CD14-positive monocyte (primary cell): ENCODE measurements around the gene EIF2S1. TPM values are rescaled to one million over a fixed set of nuclear protein-coding genes. Genes with fewer than 3 reads are reported as not detected.

Experiments used
- DNase-seq, 3 donors: peaks; one replicate each; pipeline ENCODE4 v3.0.0-alpha.2; 2011 to 2022
- H2AFZ ChIP-seq: 2 replicates; pipeline ENCODE4 v1.6.0; 2012; ENCODE audit warnings: mild to moderate bottlenecking, low read depth, low read length, inconsistent platforms; ENCODE audit not compliant: insufficient read depth, poor library complexity, severe bottlenecking
- H3K27ac ChIP-seq, 2 donors: 1 replicate in 1 of 2; 2 replicates in 1 of 2; pipeline ENCODE4 v1.5.1; 2012 to 2013; ENCODE audit warnings: low read length in 2 of 2, control low read depth in 1 of 2, inconsistent platforms in 1 of 2, low read depth in 1 of 2, mild to moderate bottlenecking in 1 of 2
- H3K27me3 ChIP-seq, 2 donors: one replicate each; pipeline versions ENCODE4 v1.6.0 to v1.6.1; 2011 to 2013; ENCODE audit warnings: low read length in 2 of 2; ENCODE audit not compliant: control insufficient read depth in 2 of 2, insufficient read depth in 2 of 2
- H3K36me3 ChIP-seq, 2 donors: replicated peaks in 1 of 2; 1 replicate in 1 of 2; 2 replicates in 1 of 2; pipeline versions ENCODE4 v1.5.1 to v1.6.1; 2012 to 2013; ENCODE audit warnings: low read length in 2 of 2, control low read depth in 1 of 2, inconsistent platforms in 1 of 2, mild to moderate bottlenecking in 1 of 2; ENCODE audit not compliant: insufficient read depth in 2 of 2, control insufficient read depth in 1 of 2
- H3K4me1 ChIP-seq, 2 donors: 1 replicate in 1 of 2; 2 replicates in 1 of 2; pipeline versions ENCODE4 v1.5.1 to v1.6.1; 2012 to 2013; ENCODE audit warnings: low read length in 2 of 2, control low read depth in 1 of 2, inconsistent platforms in 1 of 2, mild to moderate bottlenecking in 1 of 2, moderate library complexity in 1 of 2; ENCODE audit not compliant: insufficient read depth in 2 of 2, control insufficient read depth in 1 of 2
- H3K4me2 ChIP-seq: replicated peaks from 2 replicates; pipeline ENCODE3; 2012; ENCODE audit warnings: low read length, moderate library complexity, mild to moderate bottlenecking; ENCODE audit not compliant: poor library complexity, severe bottlenecking; ENCODE audit errors: extremely low read depth
- H3K4me3 ChIP-seq, 3 experiments: fragments of 200-600 bp in 1 of 3; sonication (generic) in 1 of 3; replicated peaks in 1 of 3; 1 replicate in 2 of 3; 2 replicates in 1 of 3; pipeline ENCODE4 v1.5.1; 2011 to 2013; ENCODE audit warnings: low read length in 3 of 3, mild to moderate bottlenecking in 3 of 3, control low read depth in 2 of 3, low read depth in 2 of 3, inconsistent platforms in 1 of 3, moderate library complexity in 1 of 3
- H3K79me2 ChIP-seq: 2 replicates; pipeline ENCODE4 v1.6.0; 2012; ENCODE audit warnings: mild to moderate bottlenecking, control low read depth, inconsistent platforms, low read length, moderate library complexity; ENCODE audit not compliant: insufficient read depth
- H3K9ac ChIP-seq: 2 replicates; pipeline ENCODE4 v1.6.0; 2017; ENCODE audit warnings: low read length, mild to moderate bottlenecking; ENCODE audit not compliant: insufficient read depth, poor library complexity, severe bottlenecking
- H3K9me3 ChIP-seq, 2 donors: replicated peaks in 1 of 2; 1 replicate in 1 of 2; 2 replicates in 1 of 2; pipeline versions ENCODE4 v1.5.1 to v1.6.1; 2012 to 2013; ENCODE audit warnings: low read length in 2 of 2, control low read depth in 1 of 2; ENCODE audit not compliant: control insufficient read depth in 1 of 2, insufficient read depth in 1 of 2
- H4K20me1 ChIP-seq: 2 replicates; pipeline ENCODE4 v1.6.0; 2012; ENCODE audit warnings: mild to moderate bottlenecking, low read length, control low read depth, moderate library complexity; ENCODE audit not compliant: insufficient read depth
- H3K27ac Mint-ChIP-seq, 7 donors: one replicate each; pipeline ENCODE4 v1.8.0; 2020; ENCODE audit warnings: mild to moderate bottlenecking in 7 of 7, mixed read lengths in 7 of 7, moderate library complexity in 6 of 7, inconsistent platforms in 2 of 7
- H3K27me3 Mint-ChIP-seq, 3 donors: one replicate each; pipeline ENCODE4 v1.8.0; 2021 to 2022; ENCODE audit warnings: low read depth in 3 of 3, mild to moderate bottlenecking in 3 of 3, mixed read lengths in 3 of 3, moderate library complexity in 3 of 3, inconsistent platforms in 1 of 3
- H3K36me3 Mint-ChIP-seq, 2 donors: one replicate each; pipeline ENCODE4 v1.8.0; 2020; ENCODE audit warnings: mixed read lengths in 2 of 2, inconsistent platforms in 1 of 2, mild to moderate bottlenecking in 1 of 2
- H3K4me1 Mint-ChIP-seq: one replicate; pipeline ENCODE4 v1.8.0; 2020; ENCODE audit warnings: mild to moderate bottlenecking, mixed read lengths
- H3K4me3 Mint-ChIP-seq, 2 donors: one replicate each; pipeline ENCODE4 v1.8.0; 2020; ENCODE audit warnings: mild to moderate bottlenecking in 2 of 2, mixed read lengths in 2 of 2, moderate library complexity in 1 of 2
- H3K9me3 Mint-ChIP-seq, 7 donors: one replicate each; pipeline ENCODE4 v1.8.0; 2020 to 2022; ENCODE audit warnings: mixed read lengths in 7 of 7, mild to moderate bottlenecking in 6 of 7, moderate library complexity in 6 of 7, inconsistent platforms in 2 of 7
- WGBS: methylation state at CpG from one replicate; pipeline ENCODE4 v1.1.5; 2013; ENCODE audit warnings: missing lambda C conversion rate; ENCODE audit not compliant: insufficient coverage; 5-methylcytosine and 5-hydroxymethylcytosine counted together
- intact Hi-C, 2 donors: fragments of 100-400 bp; cut with micrococcal nuclease; formaldehyde crosslinking; loops; one replicate each; pipeline versions ENCODE4 v1.15.0 to v1.15.1; 2023
- polyA plus RNA-seq, 3 donors: library from polyadenylated mRNA; depleted of rRNA in 1 of 3; unstranded in 2 of 3; stranded (reverse) in 1 of 3; fragments of 300-500 nt in 2 of 3; fragments of >200 nt in 1 of 3; fragmentation: Illumina TruSeq in 2 of 3; gene quantifications; 1 replicate in 2 of 3; 2 replicates in 1 of 3; pipeline ENCODE4 v1.2.3, GENCODE V29; 2012 to 2021
- TF ChIP-seq, protein P1 (sequence below): fragments of 200-600 bp; IDR thresholded peaks from one replicate; pipeline ENCODE4 v1.8.0; 2022; ENCODE audit warnings: antibody characterized with exemption, mild to moderate bottlenecking

Gene EIF2S1
- polyA plus RNA-seq, 3 donors: 21.9 to 111 (median 110) TPM

DNA sequence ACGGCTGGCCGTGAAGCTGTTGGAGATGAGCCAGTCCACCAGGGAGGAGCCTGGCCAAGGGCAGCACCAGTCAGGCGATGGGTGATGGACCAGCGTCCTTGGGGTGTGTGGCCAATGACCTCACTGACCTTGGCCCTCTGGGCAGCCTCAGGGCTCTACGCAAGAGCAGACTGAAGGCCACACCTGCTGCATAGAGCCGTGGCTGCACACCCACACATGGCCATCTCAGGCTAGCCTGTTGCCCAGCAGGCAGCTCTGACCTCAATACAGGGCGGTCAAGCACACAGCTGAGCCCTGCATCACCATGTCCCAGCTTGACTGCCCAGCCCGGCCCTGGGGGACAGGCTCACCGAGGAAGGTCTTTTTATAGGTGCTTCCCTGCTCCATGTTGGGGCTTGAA, 32.7 kb downstream of the EIF2S1 start:
- H3K27me3 Mint-ChIP-seq: peaks cover 1 to 9% (median 3%) of the 10 kb centered on the region in 3 donors
- no peak overlapping the region for H3K27ac Mint-ChIP-seq
- no peak overlapping the region for H3K4me3 Mint-ChIP-seq
- H3K4me1 Mint-ChIP-seq: peaks cover 2% of the 10 kb centered on the region
- intact Hi-C loops: no loop called here
- H3K9me3 Mint-ChIP-seq: peaks cover 0 to 1% (median 0%) of the 10 kb centered on the region in 7 donors
- Histone ChIP-seq H3K4me3 (no peak overlapping the region), H3K27ac (no peak overlapping the region), H3K9me3 (no peaks in the 10 kb centered on the region), H4K20me1 (no peaks in the 10 kb centered on the region), H3K27me3 (no peaks in the 10 kb centered on the region), H3K4me1 (no peaks in the 10 kb centered on the region), H3K79me2 (no peaks in the 10 kb centered on the region), H3K36me3 (no peaks in the 10 kb centered on the region), H3K9ac (no peak overlapping the region), H2AFZ (no peak overlapping the region), H3K4me2 (no peak overlapping the region)
- 89% methylated on average over 9 of the region's 9 CpGs for WGBS
- DNase-seq: no peak
- TF ChIP-seq, protein P1, sequence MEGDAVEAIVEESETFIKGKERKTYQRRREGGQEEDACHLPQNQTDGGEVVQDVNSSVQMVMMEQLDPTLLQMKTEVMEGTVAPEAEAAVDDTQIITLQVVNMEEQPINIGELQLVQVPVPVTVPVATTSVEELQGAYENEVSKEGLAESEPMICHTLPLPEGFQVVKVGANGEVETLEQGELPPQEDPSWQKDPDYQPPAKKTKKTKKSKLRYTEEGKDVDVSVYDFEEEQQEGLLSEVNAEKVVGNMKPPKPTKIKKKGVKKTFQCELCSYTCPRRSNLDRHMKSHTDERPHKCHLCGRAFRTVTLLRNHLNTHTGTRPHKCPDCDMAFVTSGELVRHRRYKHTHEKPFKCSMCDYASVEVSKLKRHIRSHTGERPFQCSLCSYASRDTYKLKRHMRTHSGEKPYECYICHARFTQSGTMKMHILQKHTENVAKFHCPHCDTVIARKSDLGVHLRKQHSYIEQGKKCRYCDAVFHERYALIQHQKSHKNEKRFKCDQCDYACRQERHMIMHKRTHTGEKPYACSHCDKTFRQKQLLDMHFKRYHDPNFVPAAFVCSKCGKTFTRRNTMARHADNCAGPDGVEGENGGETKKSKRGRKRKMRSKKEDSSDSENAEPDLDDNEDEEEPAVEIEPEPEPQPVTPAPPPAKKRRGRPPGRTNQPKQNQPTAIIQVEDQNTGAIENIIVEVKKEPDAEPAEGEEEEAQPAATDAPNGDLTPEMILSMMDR: no peak
- H3K36me3 Mint-ChIP-seq: no peaks in the 10 kb centered on the region

DNA sequence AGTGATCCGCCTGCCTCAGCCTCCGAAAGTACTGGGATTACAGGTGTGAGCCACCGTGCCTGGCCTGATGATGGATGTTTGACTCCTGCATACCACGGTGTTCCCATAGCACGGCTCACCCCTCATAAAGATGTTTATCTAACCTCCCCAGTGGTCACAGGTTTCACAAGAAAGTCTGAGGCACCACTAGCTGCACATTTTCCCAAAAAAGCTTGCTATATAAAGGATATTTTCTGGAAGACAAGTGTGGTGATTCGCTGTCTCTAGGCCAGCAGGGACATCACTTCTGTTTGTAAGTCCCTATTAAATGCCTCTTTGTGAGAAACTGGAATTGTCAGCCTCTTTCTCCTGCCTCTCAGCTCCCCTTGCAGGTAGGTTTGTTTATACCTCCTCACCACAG, 33.6 kb downstream of the EIF2S1 start:
- Mint-ChIP-seq H3K4me3 (no peak overlapping the region), H3K27ac (peak overlapping the region in 1 of 7 donors; percentile 53), H3K4me1 (peaks cover 2% of the 10 kb centered on the region), H3K9me3 (peaks cover 0 to 1% (median 0%) of the 10 kb centered on the region in 7 donors), H3K36me3 (no peaks in the 10 kb centered on the region), H3K27me3 (peaks cover 3 to 11% (median 3%) of the 10 kb centered on the region in 3 donors)
- TF ChIP-seq, protein P1: no peak
- H3K79me2 ChIP-seq: no peaks in the 10 kb centered on the region
- no peak overlapping the region for H3K4me2 ChIP-seq
- no peaks in the 10 kb centered on the region for H3K4me1 ChIP-seq
- H3K27ac ChIP-seq: no peak overlapping the region
- 100% methylated on average over 2 of the region's 6 CpGs for whole genome bisulfite sequencing
- H4K20me1 ChIP-seq: no peaks in the 10 kb centered on the region
- intact Hi-C loops: no loop called here
- no peaks in the 10 kb centered on the region for H3K27me3 ChIP-seq
- H2AFZ ChIP-seq: no peak overlapping the region
- H3K9me3 ChIP-seq: no peaks in the 10 kb centered on the region
- no peak for DNase-seq
- no peak overlapping the region for H3K4me3 ChIP-seq
- no peak overlapping the region for H3K9ac ChIP-seq
- H3K36me3 ChIP-seq: no peaks in the 10 kb centered on the region
